Measurements from ENCODE around the gene RAB11FIP4. TPM values are rescaled to one million over a fixed set of nuclear protein-coding genes. Genes with fewer than 3 reads are reported as not detected.

The RAB11FIP4 gene
- total RNA-seq, 2 experiments from 2014 or later, result 35.0 to 35.6 TPM

GRCh38 chr17:31479524-31479923, 88.0 kb downstream of the RAB11FIP4 start:
- intact Hi-C loops (cut with micrococcal nuclease), result no loop called here
- Mint-ChIP-seq H3K4me1 (ENCODE audit: low read depth) (peaks cover 6% of the 10 kb centered on the region), H3K27me3 (no peaks in the 10 kb centered on the region), H3K36me3 (no peaks in the 10 kb centered on the region), H3K9me3 (no peaks in the 10 kb centered on the region), H3K4me3 (no peak overlapping the region), H3K27ac (no peak overlapping the region)
- POLR2A ChIA-PET, result no interaction called here
- no peak for DNase-seq
- CTCF ChIA-PET, result no interaction called here

DNA sequence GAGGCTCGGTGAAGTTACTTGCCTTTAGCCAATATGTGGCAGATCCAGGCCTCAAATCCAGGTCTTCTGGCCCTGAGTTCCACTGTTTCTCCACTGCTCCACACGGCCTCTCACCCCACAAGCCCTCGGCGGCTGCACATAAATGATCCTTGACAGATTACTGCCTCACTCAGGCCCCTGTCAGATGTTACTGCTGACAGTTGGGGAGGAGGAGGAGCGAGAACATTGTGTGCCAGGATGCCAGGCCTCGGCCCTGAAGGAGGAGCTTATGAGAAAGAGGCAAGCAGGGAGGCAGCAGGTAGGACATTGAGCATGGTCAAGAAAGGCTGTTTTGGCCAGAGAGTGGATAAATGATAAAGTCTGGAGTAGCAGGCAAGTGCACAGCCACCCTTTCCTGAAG, 88.6 kb downstream of the RAB11FIP4 start:
- H3K9me3 Mint-ChIP-seq, result no peaks in the 10 kb centered on the region
- intact Hi-C loops (cut with micrococcal nuclease), result no loop called here
- no peaks in the 10 kb centered on the region for H3K27me3 Mint-ChIP-seq
- POLR2A ChIA-PET, result no interaction called here
- no peak overlapping the region for H3K27ac Mint-ChIP-seq
- no peak for DNase-seq
- no peak overlapping the region for H3K4me3 Mint-ChIP-seq
- H3K4me1 Mint-ChIP-seq (ENCODE audit: low read depth), result peaks cover 6% of the 10 kb centered on the region
- CTCF ChIA-PET, result no interaction called here
- H3K36me3 Mint-ChIP-seq, result no peaks in the 10 kb centered on the region

DNA sequence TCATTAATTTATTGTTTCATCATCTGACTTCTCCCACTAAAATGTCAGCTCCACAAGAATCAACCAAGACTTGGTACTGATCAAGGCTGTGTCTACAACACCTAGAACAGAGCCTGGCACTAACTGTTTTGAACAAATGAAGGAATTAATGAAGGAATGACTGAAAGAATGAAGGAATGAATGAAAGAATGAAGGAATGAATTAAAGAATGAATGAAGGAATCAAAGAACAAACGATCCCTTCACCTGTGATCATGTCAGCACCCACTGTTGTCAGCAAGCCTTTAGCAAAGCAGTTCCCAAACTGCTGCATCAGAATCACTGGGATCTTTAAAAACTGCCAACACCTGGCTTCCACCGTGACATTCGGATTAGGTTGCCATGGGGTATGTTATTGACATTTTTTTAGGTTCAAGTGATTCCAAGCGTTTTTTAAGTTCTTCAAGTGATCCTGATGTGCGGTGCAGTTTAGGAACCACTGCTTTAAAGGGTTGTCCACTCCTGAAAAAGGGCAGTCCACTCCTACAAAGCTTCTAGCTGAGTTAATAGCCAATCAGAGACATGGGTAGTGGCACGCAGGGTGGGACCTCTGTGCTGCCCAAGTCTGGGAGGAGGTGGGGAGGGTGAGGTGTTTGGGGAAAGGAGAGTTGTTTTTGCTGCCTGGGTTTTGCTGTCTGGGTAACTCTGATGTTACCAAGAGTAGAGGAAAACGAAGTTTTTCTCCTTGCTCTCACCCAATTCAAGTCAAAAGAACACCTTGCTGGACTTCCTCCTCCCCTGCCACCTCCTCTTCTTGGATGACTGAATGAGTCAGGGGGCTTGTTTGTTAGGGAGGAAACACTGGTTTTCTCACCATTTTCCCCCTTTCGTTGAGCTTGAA, 89.7 kb downstream of the RAB11FIP4 start:
- peak; percentile 24 for DNase-seq
- H3K9me3 Mint-ChIP-seq, result no peaks in the 10 kb centered on the region
- no peaks in the 10 kb centered on the region for H3K27me3 Mint-ChIP-seq
- H3K36me3 Mint-ChIP-seq, result no peaks in the 10 kb centered on the region
- H3K27ac Mint-ChIP-seq, result no peak overlapping the region
- ChIA-PET CTCF (no interaction called here), POLR2A (no interaction called here)
- peaks cover 6% of the 10 kb centered on the region for H3K4me1 Mint-ChIP-seq (ENCODE audit: low read depth)
- intact Hi-C loops (cut with micrococcal nuclease), result loop anchor here (1.0 kb wide), 1 partner anchor 12 kb away; no protein-coding TSS in a partner anchor
- H3K4me3 Mint-ChIP-seq, result no peak overlapping the region

GRCh38 chr17:31481783-31482081, 90.3 kb downstream of the RAB11FIP4 start:
- Mint-ChIP-seq H3K4me3 (no peak overlapping the region), H3K4me1 (ENCODE audit: low read depth) (peaks cover 7% of the 10 kb centered on the region), H3K36me3 (no peaks in the 10 kb centered on the region), H3K9me3 (no peaks in the 10 kb centered on the region), H3K27me3 (no peaks in the 10 kb centered on the region), H3K27ac (peak overlapping the region; percentile 9)
- intact Hi-C loops (cut with micrococcal nuclease), result loop anchor here (1.0 kb wide), 1 partner anchor 12 kb away; no protein-coding TSS in a partner anchor
- POLR2A ChIA-PET, result interaction anchor here (0.6 kb wide), 1 partner anchor 21 kb away, joined by 4 read pairs; no protein-coding TSS in a partner anchor
- no peak for DNase-seq
- CTCF ChIA-PET, result no interaction called here

DNA sequence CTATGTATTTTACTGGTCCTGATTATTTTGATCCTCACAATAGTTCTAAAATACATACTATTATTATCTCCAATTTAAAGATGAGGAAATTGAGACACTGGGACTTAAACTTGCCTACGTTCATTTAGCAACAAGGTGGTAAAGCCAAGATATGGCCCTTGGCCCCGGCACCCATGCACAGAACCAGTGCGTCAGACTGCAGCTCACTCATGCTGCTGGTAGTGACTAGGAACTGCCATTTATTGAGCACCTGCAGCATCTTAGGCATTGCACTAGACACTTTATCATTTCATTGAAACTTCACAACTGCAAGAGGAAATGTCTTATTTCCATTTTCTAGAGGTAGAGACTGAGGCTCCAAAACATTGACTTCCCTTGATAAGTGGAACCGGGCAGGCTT, 93.3 kb downstream of the RAB11FIP4 start:
- ChIA-PET POLR2A (no interaction called here), CTCF (no interaction called here)
- no peaks in the 10 kb centered on the region for H3K9me3 Mint-ChIP-seq
- no peaks in the 10 kb centered on the region for H3K27me3 Mint-ChIP-seq
- peaks cover 25% of the 10 kb centered on the region for H3K4me1 Mint-ChIP-seq (ENCODE audit: low read depth)
- no peaks in the 10 kb centered on the region for H3K36me3 Mint-ChIP-seq
- no peak overlapping the region for H3K27ac Mint-ChIP-seq
- intact Hi-C loops (cut with micrococcal nuclease), result loop anchor here (5.0 kb wide), 1 partner anchor 37 kb away; no protein-coding TSS in a partner anchor
- no peak for DNase-seq
- no peak overlapping the region for H3K4me3 Mint-ChIP-seq

DNA sequence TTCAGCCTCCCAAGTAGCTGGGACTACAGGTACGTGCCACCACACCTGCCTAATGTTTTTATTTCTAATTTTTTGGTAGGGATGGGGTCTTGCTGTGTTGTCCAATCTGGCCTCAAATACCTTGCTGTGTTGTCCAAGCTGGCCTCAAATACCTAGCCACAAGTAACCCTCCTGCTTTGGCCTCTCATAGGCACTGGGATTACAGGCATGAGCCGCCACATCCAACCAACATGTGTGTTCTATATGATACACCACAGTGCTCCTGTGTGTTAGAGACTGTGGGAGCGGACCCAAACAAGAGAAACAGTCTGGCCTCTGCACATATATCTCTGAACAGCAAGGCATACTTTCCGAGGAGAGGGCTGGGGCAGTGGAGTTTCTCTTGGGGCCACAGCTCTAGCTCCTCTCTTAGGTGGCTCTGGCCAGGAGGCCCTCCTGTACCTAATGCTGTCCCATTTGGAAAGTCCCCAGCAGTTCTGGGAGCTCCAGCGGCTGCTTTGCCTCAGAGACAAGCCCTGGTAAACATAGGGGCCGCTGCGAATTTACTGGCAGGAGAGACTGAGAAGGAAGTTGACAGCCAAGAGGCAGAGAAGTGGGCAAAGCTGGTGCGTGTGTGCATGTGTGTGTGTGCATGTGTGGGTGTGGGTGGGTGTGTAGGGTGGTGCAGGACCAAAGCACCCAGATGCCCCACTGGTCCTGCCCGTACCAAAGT, 95.0 kb downstream of the RAB11FIP4 start:
- Mint-ChIP-seq H3K9me3 (no peaks in the 10 kb centered on the region), H3K27me3 (no peaks in the 10 kb centered on the region), H3K4me1 (ENCODE audit: low read depth) (peaks cover 41% of the 10 kb centered on the region), H3K27ac (peak overlapping the region; percentile 46), H3K4me3 (peak overlapping the region; percentile 80), H3K36me3 (no peaks in the 10 kb centered on the region)
- ChIA-PET CTCF (interaction anchor here (4.2 kb wide), 1 partner anchor 23 kb away, joined by 28 read pairs; no protein-coding TSS in a partner anchor), POLR2A (interaction anchor here (3.8 kb wide), 1 partner anchor 23 kb away, joined by 39 read pairs; no protein-coding TSS in a partner anchor)
- DNase-seq, result no peak
- intact Hi-C loops (cut with micrococcal nuclease), result loop anchor here (5.0 kb wide), 1 partner anchor 36 kb away; no protein-coding TSS in a partner anchor

DNA sequence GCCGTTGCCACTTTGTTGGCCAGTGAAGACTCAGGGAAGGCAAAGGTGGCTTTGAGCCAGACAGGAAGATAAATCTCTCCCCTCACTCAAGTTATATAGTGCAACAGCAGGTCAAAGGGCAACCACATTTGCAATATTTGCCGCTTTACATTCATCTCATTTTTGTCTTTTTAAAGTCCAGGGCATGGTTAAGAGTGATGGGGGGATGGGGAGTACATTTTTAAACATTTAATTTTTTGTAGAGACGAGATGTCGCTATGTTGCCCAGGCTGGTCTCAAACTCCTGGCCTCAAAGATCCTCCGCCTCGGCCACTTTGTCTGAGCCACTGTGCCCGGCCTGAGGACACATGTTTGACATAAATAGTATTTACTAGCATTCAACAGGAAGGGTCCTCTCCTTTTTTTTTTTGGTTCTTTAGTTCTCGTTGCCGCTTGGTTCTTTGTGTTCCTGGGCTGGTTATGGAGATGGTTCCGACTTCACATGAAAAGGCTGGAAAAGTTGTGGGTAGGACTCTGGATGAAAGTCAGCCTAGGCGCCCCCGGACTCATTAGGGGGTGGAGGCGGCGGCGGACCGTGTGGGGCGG, 95.7 kb downstream of the RAB11FIP4 start:
- no peak for DNase-seq
- intact Hi-C loops (cut with micrococcal nuclease), result loop anchor here (5.0 kb wide), 1 partner anchor 35 kb away; no protein-coding TSS in a partner anchor
- CTCF ChIA-PET, result interaction anchor here (0.8 to 4.2 kb wide), 10 partner anchors 12 to 356 kb away, joined by 3 to 28 read pairs (median 4); no protein-coding TSS in a partner anchor
- Mint-ChIP-seq H3K36me3 (no peaks in the 10 kb centered on the region), H3K4me1 (ENCODE audit: low read depth) (peaks cover 42% of the 10 kb centered on the region), H3K4me3 (peak overlapping the region; percentile 80), H3K27me3 (no peaks in the 10 kb centered on the region), H3K9me3 (no peaks in the 10 kb centered on the region), H3K27ac (peak overlapping the region; percentile 66)
- POLR2A ChIA-PET, result interaction anchor here (1.0 to 3.8 kb wide), 4 partner anchors 12 to 110 kb away, joined by 3 to 39 read pairs (median 8); no protein-coding TSS in a partner anchor

DNA sequence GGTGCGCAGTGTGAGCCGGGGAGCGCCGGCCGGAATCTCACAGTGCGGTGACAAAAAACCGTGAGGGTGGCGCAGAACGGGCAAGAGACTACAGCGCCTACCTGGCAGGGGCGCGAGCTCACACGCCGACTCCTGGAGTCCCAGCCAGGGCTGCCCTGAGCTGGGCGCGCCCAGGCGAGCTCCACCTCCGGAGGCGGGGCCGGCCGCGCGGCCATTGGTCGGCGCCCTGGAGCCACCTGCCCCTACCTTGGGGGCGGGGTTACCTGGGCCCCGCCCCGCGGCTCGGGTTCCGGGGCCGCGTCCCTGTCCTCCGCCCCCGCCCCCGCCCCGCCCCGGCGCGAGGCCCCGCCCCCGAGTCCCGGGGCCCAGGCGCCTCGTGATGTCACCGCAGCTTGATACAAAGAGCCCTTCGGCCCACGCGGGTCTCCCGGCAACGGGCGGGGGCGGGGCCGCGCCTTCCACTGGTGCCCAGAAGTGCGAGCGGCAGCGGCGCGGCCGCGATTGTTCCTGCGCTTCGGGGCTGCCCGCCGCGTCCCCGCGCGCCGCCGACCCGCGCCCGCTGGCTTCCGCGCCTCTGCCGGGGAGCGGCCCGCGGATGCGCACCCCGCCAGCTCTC, 96.3 kb downstream of the RAB11FIP4 start:
- Mint-ChIP-seq H3K9me3 (no peaks in the 10 kb centered on the region), H3K27me3 (no peaks in the 10 kb centered on the region), H3K4me3 (peak overlapping the region; percentile 80), H3K27ac (peak overlapping the region; percentile 66), H3K36me3 (no peaks in the 10 kb centered on the region), H3K4me1 (ENCODE audit: low read depth) (peaks cover 48% of the 10 kb centered on the region)
- intact Hi-C loops (cut with micrococcal nuclease), result loop anchor here (5.0 kb wide), 1 partner anchor 35 kb away; no protein-coding TSS in a partner anchor
- DNase-seq, result peak; percentile 94
- ChIA-PET POLR2A (interaction anchor here (1.0 to 3.8 kb wide), 4 partner anchors 11 to 110 kb away, joined by 3 to 39 read pairs (median 8); no protein-coding TSS in a partner anchor), CTCF (interaction anchor here (0.6 to 4.2 kb wide), 11 partner anchors 12 to 355 kb away, joined by 3 to 28 read pairs (median 4); partner anchors contain the start of gene EVI2A)

GRCh38 chr17:31488264-31488981, 96.9 kb downstream of the RAB11FIP4 start:
- H3K27ac Mint-ChIP-seq, result peak overlapping the region; percentile 79
- no peaks in the 10 kb centered on the region for H3K36me3 Mint-ChIP-seq

DNA sequence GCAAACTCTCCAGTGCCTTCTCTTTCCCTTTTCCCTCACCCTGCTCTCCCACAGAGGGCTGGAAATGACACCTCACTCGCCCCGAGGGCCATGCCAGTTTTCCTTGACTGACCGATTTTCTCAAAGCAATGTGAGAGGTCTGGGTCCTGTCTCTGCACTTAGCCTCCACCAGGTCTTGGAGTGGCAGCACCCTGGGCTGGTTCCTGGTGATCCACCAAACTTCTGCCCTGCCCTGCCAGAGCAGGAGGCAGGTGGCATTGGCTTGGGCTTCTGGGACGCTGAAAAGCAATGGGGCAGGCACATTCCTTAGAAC, 97.5 kb downstream of the RAB11FIP4 start:
- peak overlapping the region; percentile 85 for H3K4me3 Mint-ChIP-seq
- no peak for DNase-seq

More at GRCh38 chr17:31488264-31488981, 96.9 kb downstream of the RAB11FIP4 start:
- Mint-ChIP-seq H3K4me3 (peak overlapping the region; percentile 85), H3K9me3 (no peaks in the 10 kb centered on the region), H3K27me3 (no peaks in the 10 kb centered on the region), H3K4me1 (ENCODE audit: low read depth) (peaks cover 55% of the 10 kb centered on the region)
- POLR2A ChIA-PET, result interaction anchor here (1.0 to 3.8 kb wide), 4 partner anchors 10 to 111 kb away, joined by 3 to 39 read pairs (median 8); no protein-coding TSS in a partner anchor
- CTCF ChIA-PET, result interaction anchor here (0.6 to 4.2 kb wide), 11 partner anchors 13 to 354 kb away, joined by 3 to 28 read pairs (median 4); partner anchors contain the start of gene EVI2A
- intact Hi-C loops (cut with micrococcal nuclease), result loop anchor here (5.0 kb wide), 1 partner anchor 34 kb away; no protein-coding TSS in a partner anchor
- DNase-seq, result peak; percentile 53

More for the DNA sequence above, 97.5 kb downstream of the RAB11FIP4 start:
- no peaks in the 10 kb centered on the region for H3K9me3 Mint-ChIP-seq
- peak overlapping the region; percentile 79 for H3K27ac Mint-ChIP-seq
- H3K4me1 Mint-ChIP-seq (ENCODE audit: low read depth), result peaks cover 60% of the 10 kb centered on the region
- ChIA-PET CTCF (interaction anchor here (1.6 to 4.2 kb wide), 3 partner anchors 20 to 354 kb away, joined by 4 to 28 read pairs (median 6); no protein-coding TSS in a partner anchor), POLR2A (interaction anchor here (2.3 to 3.8 kb wide), 2 partner anchors 10 to 21 kb away, joined by 12 to 39 read pairs; no protein-coding TSS in a partner anchor)
- intact Hi-C loops (cut with micrococcal nuclease), result loop anchor here (5.0 kb wide), 1 partner anchor 33 kb away; no protein-coding TSS in a partner anchor
- H3K36me3 Mint-ChIP-seq, result no peaks in the 10 kb centered on the region
- no peaks in the 10 kb centered on the region for H3K27me3 Mint-ChIP-seq
